Ammon's horn (tissue), 1 donor: ENCODE measurements around the gene FN1.

Source experiments
- DNase-seq: peaks from one replicate; pipeline ENCODE4 v3.0.0-alpha.2; 2016; ENCODE audit warnings: low spot score

The FN1 gene

DNA sequence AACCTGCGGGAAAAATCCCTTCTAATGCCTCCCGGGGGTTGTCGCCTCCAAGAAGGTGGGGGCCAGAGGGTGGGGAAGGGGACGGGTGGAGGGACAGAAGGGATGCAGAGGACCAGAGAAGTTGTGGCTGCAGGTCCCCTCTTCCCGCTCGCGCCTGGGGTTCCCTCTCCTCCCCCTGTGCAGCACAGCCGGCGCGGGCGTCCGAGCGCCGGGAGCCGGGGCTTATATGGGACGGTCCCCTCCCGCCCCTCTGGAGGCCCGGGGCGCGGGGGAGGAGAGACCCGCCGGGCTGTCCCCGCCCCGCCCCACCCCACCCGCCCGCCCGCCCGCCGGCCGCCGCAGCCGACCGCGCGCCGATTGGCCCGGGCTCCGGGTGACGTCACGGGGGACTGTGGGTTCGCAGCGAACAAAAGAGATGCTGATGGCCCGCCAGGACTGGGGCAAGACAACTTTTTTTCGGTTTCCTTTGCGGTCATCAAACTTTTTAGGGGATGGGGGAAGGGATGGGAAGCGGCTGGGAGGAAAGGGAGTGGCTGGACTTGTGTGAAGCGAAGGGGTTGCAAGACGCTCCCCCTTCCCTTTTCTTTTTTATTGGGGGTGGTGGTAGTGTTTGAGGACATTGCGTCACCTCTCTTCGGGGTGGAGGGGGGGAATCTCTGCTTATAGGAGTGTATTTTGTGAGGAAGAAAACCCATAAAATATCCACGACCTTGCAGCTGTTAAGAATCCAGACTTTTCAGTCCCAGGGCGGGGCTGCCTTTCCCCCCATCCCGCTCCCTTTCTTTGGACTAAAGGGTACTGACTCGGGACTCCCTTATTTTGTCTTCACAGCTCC lies at the start of gene FN1:
Gene FN1 (minus strand): TSS at position 199 of the 835 bp plus-strand sequence. CDS start 266 bp downstream, outside the sequence.
- peak; percentile 74 for DNase-seq

DNA sequence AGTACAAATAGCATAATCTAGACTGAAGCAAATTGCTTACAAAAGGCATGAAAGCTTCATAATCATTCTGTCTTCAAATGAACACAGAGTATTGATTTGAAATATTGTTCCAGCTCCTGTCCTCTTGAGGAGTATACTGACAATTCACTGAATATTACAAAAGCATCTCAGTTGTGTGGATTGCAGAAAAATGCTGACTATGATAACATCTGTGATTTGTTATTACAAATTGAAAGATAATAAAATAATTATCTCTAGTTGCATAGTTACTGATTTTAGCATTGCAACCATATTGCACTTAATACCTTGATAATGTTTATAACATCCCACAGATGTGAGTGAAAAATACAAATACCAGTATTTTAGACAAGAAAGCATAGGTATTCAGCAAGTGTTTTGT lies 49.2 kb upstream of the FN1 start:
- DNase-seq, result no peak

DNA sequence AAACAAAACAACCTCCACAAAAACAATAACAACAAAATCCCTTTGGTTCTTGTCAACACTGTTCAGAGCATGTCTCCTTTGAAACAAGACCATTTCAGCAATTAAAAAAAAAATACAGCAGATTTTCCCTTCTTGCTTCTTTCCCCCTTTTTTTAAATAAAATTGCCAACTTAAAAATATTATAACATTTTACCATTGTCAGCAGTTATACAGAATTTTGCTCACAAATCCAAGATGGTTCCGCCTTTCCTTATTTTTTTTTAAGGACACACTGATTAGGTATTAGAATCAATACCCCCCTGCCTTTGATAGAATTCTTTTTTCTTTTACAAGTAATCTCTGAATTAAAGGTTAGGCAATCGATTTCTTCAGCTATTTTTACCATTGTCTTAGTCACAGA lies 48.7 kb upstream of the FN1 start:
- DNase-seq, result no peak

DNA sequence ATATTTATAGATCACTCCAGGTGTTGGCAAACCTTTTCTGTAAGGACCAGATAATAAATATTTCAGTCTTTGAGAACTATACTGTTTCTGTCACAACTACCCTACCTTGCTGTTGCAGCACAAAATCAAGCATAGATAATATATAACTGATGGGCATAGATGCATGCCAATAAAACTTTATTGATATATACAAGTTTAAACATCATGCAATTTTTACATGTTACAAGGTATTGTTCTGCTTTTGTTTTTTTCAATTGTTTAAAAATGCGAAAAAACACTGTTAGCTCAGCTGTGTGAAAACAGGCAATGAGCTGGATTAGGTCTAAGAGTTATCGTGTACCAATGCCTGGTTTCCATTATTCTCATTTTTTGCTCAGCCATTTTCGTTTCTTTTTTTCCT lies 47.6 kb upstream of the FN1 start:
- DNase-seq, result no peak

DNA sequence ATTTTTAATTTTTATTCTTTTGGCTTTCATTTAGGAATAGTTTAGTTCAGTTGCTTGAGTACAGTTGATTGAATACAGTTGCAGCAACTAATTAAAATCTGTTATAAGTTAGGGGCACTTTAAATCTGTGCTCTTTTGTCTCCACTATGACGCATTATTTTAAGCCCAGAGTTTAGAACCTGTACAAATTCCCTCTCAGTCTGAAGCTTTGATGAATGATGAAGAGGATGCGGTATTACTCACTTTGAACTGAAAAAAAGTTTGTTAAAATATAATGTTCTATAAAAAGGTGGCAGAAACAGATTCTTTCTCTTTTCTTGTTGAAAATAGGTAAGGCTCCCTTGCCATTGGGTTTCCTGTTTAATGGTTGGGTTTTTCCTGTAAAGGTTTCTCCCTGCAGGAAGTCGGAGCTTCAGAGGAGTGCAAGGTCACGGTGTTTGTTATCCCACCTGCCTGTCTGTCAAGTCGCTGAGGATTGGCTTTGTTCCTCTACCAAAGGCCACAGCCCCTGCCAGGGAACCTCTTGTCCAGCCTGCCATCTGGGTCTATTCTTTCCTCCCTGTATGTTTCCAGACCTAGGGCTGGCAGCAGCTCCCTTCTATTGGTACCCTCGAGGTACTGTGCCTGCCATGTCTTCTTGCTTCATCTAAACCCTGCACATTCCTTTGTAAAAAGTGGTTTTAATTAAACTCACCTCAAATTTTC lies 43.8 kb upstream of the FN1 start:
- no peak for DNase-seq

DNA sequence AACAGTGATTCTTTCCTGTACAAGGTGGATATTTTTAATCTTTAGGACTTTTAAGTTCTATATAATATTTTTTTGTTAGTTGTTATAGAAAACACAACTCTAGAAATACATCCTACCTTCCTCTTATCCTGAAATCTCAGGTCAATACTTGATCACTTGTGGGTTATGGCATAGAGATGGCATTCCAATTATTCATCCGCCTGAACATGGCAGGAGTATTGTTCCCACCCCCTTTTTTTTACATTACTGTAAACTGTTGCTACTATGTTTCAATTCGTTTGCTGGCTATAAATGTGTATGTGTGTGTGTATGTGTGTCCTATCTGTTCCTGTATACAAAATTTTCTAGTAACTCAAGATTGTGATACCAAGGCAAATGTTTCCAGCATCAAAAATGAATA lies 43.3 kb upstream of the FN1 start:
- no peak for DNase-seq

DNA sequence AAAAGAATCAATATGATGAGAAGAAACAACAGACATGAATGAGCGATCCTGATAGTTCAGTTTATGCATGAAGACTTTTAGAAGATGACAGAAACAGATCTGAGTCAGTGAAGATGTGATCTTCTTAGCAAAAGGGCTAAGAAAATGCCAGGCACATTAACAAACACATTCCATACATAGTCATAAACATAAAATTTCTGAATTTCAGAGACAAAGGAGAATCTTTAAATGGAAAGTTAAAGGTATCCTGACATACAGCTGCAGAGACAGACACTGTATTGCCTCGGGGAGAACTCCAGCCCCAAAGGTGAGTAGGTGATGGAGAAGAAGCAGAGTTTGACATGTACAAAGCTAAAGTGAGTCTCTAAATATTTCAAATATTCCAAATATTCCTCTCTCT lies 40.6 kb upstream of the FN1 start:
- DNase-seq, result no peak

DNA sequence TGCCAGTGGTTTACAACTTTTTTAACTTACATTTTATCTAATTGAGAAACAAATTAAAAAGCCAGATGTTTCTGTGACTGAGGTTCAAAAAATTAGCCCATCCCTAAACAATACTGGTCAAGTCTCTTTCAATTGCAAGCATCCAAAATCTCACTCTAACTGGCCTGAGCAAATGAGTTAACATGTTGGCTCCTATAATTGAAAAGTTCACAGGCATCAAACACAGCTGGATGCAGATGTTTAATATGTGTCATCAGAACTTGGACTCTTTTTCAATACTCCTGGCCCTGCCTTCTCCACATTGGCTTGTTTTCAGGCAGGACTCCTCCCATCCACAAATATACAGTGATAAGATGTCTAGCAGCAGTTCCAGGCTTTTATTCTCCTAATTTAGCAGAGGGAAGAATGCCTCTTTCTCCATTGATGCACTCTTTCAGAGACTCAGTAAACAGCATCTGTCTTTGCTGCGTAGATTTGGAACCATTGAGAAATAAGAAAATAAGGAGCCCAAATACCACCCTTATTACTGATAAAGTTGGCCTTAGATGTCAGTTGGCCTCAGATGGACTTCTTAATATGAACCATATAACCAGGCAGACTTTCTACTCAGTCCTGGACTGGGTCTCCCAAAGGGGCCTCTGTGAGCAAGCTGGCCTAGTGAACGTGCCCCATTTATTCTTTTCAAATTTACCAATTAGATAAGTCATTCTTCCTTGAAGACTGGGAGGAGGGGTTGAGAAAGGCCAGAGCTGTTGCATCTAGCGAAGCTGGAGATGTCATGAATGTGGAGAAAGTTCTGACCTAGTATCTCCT lies 30.4 kb upstream of the FN1 start:
- DNase-seq, result no peak

DNA sequence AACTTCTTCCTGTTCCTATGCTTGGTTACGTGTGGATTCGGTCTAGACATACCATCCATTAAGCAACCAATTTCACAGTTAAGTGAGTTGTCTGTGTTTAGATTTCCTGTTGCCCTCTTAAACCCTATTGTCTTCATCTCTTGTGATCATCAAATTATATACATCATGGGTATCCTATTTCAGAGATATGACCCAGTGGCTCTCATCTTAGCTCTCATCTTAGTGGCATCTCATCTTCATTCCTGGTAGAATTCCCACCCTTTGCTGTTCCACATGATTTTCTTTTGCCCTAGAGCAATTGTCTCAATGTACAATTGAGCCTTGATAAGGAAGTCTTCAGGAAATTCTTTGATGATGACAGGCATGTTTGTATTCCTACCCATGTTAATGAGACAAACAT lies 29.4 kb upstream of the FN1 start:
- no peak for DNase-seq

DNA sequence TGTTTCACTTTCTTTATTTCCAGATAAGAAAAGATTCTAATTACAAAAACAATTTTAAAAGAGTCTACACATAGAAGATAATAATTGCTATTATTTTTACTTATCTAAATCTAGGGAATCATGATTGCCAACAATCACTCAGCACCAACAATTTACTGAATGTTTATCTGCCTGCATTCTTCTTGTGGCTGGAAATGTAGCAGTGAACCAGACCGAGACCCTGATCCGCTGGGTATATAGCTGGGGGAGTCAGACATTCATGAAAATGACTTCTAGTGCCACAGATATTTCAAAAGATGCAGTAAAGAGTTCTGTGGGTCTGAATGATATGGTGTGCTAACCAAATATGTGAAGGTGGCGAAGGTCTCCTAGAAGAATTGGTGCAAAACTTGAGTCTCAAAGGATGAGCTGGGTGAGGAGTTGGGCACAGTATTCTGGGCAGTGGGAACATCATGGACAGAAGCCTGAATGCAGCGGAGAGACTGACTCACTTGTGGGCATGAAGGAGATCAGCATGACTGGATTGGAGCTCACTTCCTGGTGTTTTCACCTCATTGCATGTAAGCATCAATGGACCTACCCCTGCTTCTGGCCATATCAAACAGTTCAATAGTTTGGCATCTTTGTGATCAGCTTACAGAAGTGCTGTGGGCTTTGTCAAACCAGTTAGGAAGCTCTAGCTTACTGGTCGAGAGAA lies 26.1 kb upstream of the FN1 start:
- no peak for DNase-seq

DNA sequence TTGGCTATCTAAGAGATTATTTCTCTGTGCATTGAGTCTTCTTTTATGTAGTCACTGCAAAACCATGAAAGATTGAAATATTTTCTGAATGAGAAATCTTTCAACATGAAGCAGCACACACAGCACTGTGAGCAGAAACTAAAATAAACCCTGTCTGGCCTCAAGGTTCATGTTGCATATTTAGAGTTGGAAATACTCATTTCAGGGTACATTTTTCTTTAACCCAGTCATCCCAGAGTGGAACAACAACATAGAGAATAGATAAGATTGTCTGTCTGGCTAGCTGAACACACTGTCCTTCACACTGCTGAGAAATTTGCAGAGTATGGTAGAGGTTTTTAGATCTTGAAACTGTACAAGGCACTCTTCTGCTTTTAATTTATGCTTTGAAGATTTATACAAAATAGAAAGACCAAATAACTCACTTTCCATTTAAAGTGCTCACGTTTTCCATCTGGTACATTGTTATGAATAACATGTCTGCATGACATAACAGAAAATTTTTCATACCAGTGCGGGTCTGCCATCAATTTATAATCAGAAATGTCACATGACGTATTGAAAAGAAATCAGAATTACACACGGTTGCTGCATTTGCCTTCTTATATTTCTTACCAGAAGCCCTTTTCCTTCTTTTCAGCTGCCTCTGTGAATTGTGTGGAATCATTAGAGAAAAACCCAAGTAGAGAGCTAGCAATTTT lies 25.0 kb upstream of the FN1 start:
- no peak for DNase-seq

DNA sequence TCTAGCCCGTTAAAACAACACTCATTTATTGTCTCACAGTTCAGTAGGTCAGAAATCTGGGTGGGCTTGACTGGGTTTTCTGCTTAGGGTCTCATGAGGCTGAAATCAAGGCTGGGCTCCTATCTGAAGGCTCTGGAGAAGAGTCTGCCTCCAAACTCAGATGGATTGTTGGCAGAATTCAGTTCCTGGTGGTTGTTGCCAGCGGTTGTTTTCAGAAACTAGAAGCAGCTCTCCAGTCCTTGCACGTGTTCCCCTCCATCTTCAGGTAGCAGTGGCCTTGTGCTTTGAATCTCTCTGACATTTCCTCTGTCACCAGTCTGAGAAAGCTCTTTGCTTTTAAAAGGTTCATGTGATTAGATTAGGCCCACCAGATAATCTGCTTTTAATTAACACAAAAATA lies 20.1 kb upstream of the FN1 start:
- no peak for DNase-seq

DNA sequence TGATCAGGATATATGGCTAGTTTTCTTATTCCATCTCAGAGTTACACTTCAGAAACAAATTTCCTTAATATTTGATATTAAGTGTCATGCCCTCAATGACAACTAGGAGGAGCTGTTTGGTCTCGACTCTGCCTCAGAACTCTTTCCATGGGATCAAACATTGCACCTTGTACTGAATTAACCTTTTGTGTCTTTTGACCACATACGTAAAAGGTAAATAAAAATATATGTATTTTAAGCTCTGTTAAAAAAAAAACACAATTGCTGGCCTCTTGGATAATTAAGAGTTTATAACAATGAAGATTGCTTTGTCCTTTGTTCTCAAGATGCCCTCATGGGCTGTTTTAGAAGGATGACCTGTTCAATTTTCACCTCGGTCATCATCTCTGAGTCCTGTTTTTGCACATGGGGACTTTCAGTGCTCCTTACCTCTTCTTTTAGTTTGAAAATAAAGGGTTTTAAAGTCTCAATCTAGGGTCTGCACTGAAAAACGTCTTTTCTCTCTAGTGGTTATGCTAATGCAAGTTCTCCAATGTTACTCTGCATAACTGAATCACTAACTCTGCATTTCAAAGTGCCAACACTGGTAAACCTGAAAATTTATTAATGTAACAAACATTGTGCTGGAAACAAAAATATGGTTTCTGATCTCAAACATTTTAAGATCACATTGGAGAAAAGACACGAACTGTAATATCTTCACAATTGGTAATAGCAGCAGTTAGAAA lies 18.8 kb upstream of the FN1 start:
- DNase-seq, result no peak

DNA sequence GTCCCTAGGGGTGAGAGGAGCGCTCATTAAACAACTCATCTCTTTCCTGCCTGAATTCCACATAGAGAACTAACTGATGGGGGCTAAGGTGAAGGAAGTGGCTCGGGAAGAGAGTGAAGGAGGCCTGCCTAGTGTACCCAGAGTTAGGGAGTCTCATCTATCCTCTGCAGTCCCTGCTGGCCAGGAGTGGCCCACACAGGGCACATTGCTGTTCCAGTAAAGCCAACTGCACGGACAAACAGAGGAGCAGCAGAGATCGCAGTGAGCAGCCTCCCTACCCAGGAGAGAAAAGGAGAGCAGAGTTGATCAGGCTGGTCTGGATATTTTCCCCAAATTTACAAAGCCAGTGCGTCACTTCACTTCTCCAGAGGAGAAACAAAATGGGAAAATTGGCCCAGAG lies 16.9 kb upstream of the FN1 start:
- no peak for DNase-seq

DNA sequence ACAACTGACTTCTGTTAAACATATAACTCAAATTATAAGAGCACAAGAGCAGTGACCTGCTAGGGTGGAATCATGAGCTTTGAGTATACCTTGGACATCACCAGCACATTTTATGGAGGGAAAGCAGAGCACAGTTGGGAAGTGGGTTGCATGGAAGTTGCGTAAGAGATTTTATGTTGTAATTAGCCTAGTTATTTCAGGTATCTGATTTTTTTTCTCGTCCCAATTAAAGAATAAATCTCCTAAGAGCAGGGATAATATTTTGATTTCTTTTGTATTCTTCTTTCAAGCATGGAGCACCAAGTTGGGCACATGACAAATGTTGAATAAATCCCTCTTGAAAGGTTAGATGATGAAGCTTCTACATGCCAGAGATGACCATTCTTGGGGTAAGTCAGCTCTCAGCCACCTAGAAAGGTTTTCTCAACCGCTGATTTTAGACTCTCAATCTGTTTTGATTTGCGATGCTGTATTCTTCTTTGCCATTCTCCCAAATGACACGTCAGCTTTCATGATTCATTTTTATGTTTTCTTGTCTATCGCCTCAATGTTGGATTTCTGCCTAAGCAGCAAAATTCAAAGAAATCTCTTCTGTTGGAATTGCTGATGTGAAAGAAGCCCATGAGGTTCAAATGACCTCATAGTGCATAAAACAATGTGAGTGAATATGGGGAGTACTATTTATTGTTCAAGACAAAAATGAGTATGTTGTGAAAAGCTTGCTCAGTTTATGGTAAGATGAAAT lies 15.3 kb upstream of the FN1 start:
- no peak for DNase-seq

DNA sequence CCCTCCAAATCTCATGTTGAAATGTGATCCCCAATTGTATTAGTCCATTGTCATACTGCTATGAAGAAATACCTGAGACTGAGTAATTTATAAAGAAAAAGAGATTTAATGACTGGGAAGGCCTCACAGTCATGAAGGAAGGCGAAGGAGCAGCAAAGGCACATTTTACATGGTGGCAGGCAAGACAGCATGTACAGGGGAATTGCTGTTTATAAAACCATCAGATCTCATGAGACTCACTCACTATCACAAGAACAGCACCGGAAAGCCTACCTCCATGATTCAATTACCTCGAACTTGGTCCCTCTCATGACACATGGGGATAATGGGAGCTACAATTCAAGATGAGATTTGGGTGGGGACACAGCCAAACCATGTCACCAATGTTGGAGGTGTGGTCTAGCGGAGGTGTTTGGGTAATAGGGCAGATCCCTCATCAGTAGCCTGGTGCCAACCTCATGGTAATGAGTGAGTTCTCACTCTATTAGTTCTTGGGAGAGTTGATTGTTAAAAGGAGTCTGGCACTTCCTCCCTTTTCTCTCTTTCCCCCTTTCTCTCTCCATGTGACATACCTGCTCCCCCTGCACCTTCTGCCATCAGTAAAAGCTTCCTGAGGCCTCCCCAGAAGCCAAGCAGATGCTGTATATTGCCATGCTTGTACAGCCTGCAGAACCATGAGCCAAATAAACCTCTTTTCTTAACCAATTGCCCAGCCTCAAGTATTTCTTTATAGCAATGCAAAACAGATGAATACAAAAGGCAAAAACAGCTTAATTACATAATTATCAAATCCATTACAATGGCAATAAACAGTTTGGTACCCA lies 14.5 kb upstream of the FN1 start:
- no peak for DNase-seq

DNA sequence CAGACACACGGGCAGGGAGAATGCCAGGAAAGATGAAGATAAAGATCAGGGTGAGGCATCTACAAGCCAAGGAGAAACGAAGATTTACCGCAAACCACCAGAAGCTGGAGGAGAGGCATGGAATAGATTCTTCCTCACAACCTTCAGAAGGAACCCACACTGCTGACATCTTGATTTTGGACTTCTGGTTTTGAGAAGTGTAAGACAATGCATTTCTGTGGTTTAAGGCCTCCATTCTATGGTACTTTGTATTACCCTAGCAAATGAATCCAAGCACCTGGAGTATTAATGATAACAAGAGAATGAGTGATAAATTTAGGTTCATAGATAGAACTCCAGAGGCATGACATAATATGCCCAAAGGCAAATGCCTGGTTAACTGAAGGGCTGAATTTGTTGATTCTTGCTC lies 11.8 kb upstream of the FN1 start:
- DNase-seq, result no peak

DNA sequence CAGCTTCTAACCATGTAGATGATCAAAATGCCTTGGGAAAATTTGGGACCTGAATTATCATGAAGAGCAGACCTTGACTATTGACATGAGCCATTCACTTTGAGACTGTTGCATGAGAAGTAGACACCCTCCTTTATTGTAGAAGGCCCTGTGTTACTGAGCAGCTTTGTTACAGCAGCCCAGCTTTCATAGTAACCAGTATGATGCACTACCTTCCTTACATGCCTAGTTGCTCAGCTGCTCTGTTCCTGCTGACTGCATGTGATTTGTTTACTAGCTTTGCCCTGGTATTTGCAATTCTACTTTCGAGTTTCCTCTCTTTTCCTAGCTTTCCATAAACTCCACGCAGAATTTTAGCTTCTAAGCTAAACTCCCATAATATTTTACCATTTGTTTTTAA lies 11.2 kb upstream of the FN1 start:
- no peak for DNase-seq

DNA sequence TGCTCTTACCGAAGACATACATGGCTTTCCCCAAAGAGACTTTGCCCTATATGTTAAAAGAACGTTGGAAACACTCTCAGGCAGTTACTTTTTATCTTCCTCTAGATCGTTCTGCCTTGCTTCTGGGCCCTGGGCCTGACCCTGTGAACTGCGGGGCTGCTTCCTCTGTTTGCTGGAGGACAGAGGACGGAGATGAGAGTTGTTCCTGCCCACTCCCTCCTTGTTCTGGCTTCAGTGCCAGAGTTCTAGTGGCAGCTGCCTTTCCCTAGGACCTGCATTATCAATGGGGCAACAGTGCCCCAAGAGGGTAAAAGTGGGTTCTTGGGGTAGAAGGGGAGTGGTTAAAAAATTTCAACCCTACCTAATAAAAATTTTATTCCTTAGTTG lies 6.5 kb upstream of the FN1 start:
- DNase-seq, result no peak
